GM12873 (cell line): ENCODE measurements around the gene HOXB6.

Source experiments
- CTCF ChIP-seq: IDR thresholded peaks from 2 replicates; pipeline ENCODE4 v1.5.1; 2012; ENCODE audit warnings: low read depth, mild to moderate bottlenecking, moderate library complexity, low read length, control low read depth; ENCODE audit not compliant: insufficient read depth; ENCODE audit errors: missing control alignments

Gene HOXB6

GRCh38 chr17:48588074-48588415, 16.7 kb downstream of the HOXB6 start:
- no peak for TF ChIP-seq CTCF

DNA sequence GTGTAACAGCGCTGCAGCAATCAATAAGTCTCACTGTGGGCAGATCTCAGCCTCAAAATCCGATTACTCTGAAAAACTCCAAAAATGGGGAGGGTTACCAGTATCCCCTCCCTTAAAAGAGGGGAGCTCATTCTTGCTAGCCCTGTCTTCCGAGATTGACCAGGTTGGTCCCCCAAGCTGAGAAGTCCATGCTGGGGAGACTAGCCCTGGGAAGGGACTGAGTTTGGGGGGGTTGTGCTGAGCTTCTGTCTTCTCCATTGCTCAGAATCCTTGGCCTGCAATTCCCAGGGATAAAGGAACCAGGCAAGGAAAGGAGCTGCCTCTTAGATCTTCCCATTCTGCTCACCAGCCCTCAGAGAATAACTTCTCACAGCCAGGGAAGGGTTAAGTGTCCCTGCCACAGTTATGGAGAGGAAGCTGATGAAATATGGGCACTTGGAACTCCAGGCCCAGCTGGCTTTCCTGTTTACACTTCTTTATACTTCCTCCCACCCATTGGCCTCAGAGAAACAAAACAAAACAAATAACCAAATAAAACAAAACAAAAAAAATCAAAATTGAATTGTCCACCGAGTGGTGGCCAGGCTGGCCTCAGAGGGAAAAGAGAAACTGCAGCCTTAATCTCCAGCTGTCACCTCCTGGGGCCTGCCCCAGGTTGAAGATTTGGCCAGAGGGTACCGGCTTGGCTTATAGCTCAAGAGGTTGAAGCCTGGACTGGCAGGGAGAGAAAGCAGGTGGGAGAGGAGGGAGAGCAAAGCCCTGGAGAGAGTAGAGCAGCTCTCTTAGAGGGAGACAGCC, 17.3 kb downstream of the HOXB6 start:
- no peak for TF ChIP-seq CTCF

DNA sequence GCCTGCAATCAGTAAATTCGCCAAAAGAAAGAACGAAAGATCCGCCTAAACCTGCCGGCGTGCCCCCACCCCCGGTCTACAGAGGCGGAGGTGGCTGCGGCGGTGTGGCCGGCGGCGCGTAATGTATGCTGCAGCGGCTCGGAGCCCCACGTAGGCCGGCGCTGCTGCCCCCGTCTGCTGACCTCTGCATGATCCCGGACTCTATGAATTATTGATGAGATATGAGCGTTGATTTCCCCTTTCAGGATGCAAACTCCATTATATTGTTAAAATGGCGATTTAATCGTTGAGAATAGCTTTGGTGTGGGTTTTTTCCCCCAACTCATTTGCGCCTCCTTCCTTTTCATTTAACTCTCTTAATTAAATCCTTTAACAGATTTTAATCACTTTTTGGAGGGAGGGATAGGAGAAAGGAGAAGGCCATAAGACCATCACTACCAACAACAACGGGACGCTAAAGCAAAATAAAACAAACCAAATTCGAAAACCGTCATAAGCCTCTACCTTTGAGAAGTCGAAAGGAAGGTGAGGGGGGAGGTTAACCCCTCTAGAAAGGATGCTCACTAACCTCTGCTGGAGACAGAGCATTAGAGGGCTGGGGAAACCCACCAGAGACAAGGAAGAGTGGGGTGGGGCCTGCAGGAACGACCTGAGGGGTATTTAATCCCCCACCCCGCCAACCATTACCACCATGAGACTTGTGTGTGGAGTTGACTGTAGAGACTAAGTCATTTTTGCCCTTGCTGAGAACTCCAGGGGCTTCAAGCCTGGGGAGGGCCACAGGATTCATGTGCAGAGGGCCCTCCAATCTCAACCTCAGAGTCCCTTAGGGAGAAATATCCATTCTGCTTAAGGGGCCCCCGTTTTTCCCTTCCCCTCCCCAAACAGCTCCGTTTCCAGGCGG, 18.2 kb downstream of the HOXB6 start:
- no peak for TF ChIP-seq CTCF

GRCh38 chr17:48584223-48584741, 20.5 kb downstream of the HOXB6 start:
- TF ChIP-seq CTCF: no peak

DNA sequence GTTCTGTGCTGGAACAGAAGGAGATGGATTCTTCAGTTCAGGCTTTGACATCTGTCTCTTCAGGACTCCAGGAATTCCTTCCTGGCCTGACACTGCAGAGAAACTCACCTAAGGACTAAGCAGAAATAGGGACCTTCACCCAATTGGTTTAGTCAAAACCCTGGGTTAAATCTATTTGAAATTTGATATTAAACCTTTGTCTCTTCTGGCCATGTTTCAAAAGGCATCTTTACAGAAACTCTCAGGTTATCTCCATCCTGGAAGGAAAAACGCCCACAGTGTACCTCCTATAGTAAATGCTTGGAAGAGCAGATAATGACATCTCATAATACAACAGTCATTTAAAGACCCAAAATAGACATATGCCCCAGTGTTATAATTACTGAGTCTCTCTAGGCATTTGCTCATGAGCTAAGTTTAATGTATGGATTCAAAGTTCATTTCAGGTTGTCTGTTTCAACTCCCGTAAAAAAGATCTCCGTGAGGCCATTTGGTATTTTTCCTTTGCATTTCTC, 21.0 kb downstream of the HOXB6 start:
- no peak for TF ChIP-seq CTCF

- TF ChIP-seq CTCF: no peak
Measured at GRCh38 chr17:48582750-48583069, 22.1 kb downstream of the HOXB6 start.
